BLaER1 treated with 17β-estradiol and CSF1 and Interleukin-3, amounts not matched to agents 10 nM and 100 nM (cell line): ENCODE data around the gene MSLN.

ENCODE experiments used
- H3K27ac ChIP-seq, 11 experiments: shearing (Covaris generic); formaldehyde crosslinking; 2 replicates each; pipeline ENCODE4 v1.8.1; 2022
- H3K27me3 ChIP-seq, 11 experiments: shearing (Covaris generic); formaldehyde crosslinking; 2 replicates each; pipeline ENCODE4 v1.8.1; 2022
- H3K36me3 ChIP-seq, 11 experiments: shearing (Covaris generic); formaldehyde crosslinking; 2 replicates each; pipeline ENCODE4 v1.8.1; 2022
- H3K4me1 ChIP-seq, 10 experiments: shearing (Covaris generic); formaldehyde crosslinking; 2 replicates each; pipeline ENCODE4 v1.8.1; 2022
- H3K4me2 ChIP-seq, 11 experiments: shearing (Covaris generic); formaldehyde crosslinking; 2 replicates each; pipeline ENCODE4 v1.8.1; 2022
- H3K4me3 ChIP-seq, 10 experiments: shearing (Covaris generic); formaldehyde crosslinking; 2 replicates each; pipeline ENCODE4 v1.8.1; 2022
- H3K9ac ChIP-seq, 11 experiments: shearing (Covaris generic); formaldehyde crosslinking; 2 replicates each; pipeline ENCODE4 v1.8.1; 2022
- H3K9me3 ChIP-seq, 11 experiments: shearing (Covaris generic); formaldehyde crosslinking; replicated peaks in 1 of 11; 2 replicates each; pipeline ENCODE4 v1.8.1; 2022
- H4K20me1 ChIP-seq, 11 experiments: shearing (Covaris generic); formaldehyde crosslinking; 2 replicates each; pipeline ENCODE4 v1.8.1; 2022
- Cebpa-rat ChIP-seq, 11 experiments: shearing (Covaris generic); IDR thresholded peaks; 2 replicates each; pipeline ENCODE4 v1.8.1; 2022

Gene MSLN

GRCh38 chr16:729768-730665 is 30.5 kb upstream of the MSLN start:
- H3K9ac ChIP-seq: no peak overlapping the region
- no peaks in the 10 kb centered on the region for H3K9me3 ChIP-seq
- 0 out of 22 replicates have a peak overlapping the region, but pooled peaks of 1 of the 11 experiments have one; percentile 13 for H3K4me2 ChIP-seq
- no peak overlapping the region for H3K27ac ChIP-seq
- peaks cover 48 to 61% (median 56%) of the 10 kb centered on the region in 11 experiments for H3K36me3 ChIP-seq
- no peak overlapping the region for H3K4me3 ChIP-seq
- TF ChIP-seq Cebpa-rat (IDR thresholded peaks at IDR 0.05): no peak
- H3K4me1 ChIP-seq: peaks cover 8 to 80% (median 62%) of the 10 kb centered on the region in 10 experiments; a peak in 18 of 20 replicates
- H4K20me1 ChIP-seq: peaks cover 13 to 80% (median 64%) of the 10 kb centered on the region in 11 experiments; a peak in 21 of 22 replicates
- peaks cover 0 to 17% (median 0%) of the 10 kb centered on the region in 11 experiments; a peak in 7 of 22 replicates for H3K27me3 ChIP-seq

- peaks cover 18 to 80% (median 62%) of the 10 kb centered on the region in 11 experiments; a peak in 21 of 22 replicates for H4K20me1 ChIP-seq
- H3K9ac ChIP-seq: 0 out of 22 replicates have a peak overlapping the region, but pooled peaks of 1 of the 11 experiments have one; percentile 13
- H3K27me3 ChIP-seq: peaks cover 0 to 8% (median 0%) of the 10 kb centered on the region in 11 experiments; a peak in 7 of 22 replicates
- H3K27ac ChIP-seq: no peak overlapping the region
- H3K4me1 ChIP-seq: peaks cover 3 to 80% (median 62%) of the 10 kb centered on the region in 10 experiments; a peak in 18 of 20 replicates
- TF ChIP-seq Cebpa-rat (IDR thresholded peaks at IDR 0.05): no peak
- H3K36me3 ChIP-seq: peaks cover 56 to 70% (median 64%) of the 10 kb centered on the region in 11 experiments
- peak overlapping the region in 6 of 11 experiments; percentile 3 to 41 (median 14); a peak in 4 of 22 replicates for H3K4me2 ChIP-seq
- no peaks in the 10 kb centered on the region for H3K9me3 ChIP-seq
- no peak overlapping the region for H3K4me3 ChIP-seq
Observed at GRCh38 chr16:730666-731509, 29.6 kb upstream of the MSLN start.

GRCh38 chr16:732332-732731 is 28.2 kb upstream of the MSLN start:
- Histone ChIP-seq H3K27ac (no peak overlapping the region), H3K4me1 (peaks cover 14 to 84% (median 65%) of the 10 kb centered on the region in 10 experiments), H3K4me3 (no peak overlapping the region), H4K20me1 (peaks cover 18 to 73% (median 55%) of the 10 kb centered on the region in 11 experiments; a peak in 21 of 22 replicates), H3K9ac (no peak overlapping the region), H3K9me3 (no peaks in the 10 kb centered on the region), H3K27me3 (no peaks in the 10 kb centered on the region), H3K36me3 (peaks cover 58 to 83% (median 79%) of the 10 kb centered on the region in 11 experiments), H3K4me2 (peak overlapping the region in 2 of 11 experiments; percentile 4 to 41; a peak in 1 of 22 replicates)
- no peak for TF ChIP-seq Cebpa-rat (IDR thresholded peaks at IDR 0.05)

GRCh38 chr16:732936-733335 is 27.6 kb upstream of the MSLN start:
- Histone ChIP-seq H3K4me1 (peaks cover 20 to 85% (median 66%) of the 10 kb centered on the region in 10 experiments), H3K9ac (0 out of 22 replicates have a peak overlapping the region, but pooled peaks of 1 of the 11 experiments have one; percentile 1), H3K4me3 (no peak overlapping the region), H4K20me1 (peaks cover 18 to 73% (median 55%) of the 10 kb centered on the region in 11 experiments; a peak in 21 of 22 replicates), H3K9me3 (no peaks in the 10 kb centered on the region), H3K27ac (no peak overlapping the region), H3K27me3 (no peaks in the 10 kb centered on the region), H3K4me2 (0 out of 22 replicates have a peak overlapping the region, but pooled peaks of 1 of the 11 experiments have one; percentile 4), H3K36me3 (peaks cover 58 to 85% (median 79%) of the 10 kb centered on the region in 11 experiments)
- TF ChIP-seq Cebpa-rat (IDR thresholded peaks at IDR 0.05): no peak

- TF ChIP-seq Cebpa-rat (IDR thresholded peaks at IDR 0.05): no peak
- Histone ChIP-seq H3K27me3 (no peaks in the 10 kb centered on the region), H3K9me3 (no peaks in the 10 kb centered on the region), H3K4me2 (peak overlapping the region in 5 of 11 experiments; percentile 97 to 100 (median 98); a peak in 8 of 22 replicates), H3K27ac (no peak overlapping the region), H3K4me3 (no peak overlapping the region), H3K4me1 (peaks cover 24 to 89% (median 70%) of the 10 kb centered on the region in 10 experiments), H3K9ac (0 out of 22 replicates have a peak overlapping the region, but pooled peaks of 2 of the 11 experiments have one; percentile 1 to 27), H3K36me3 (peaks cover 58 to 85% (median 79%) of the 10 kb centered on the region in 11 experiments), H4K20me1 (peaks cover 18 to 72% (median 55%) of the 10 kb centered on the region in 11 experiments; a peak in 21 of 22 replicates)
Observed at GRCh38 chr16:733382-734207, 26.9 kb upstream of the MSLN start.

GRCh38 chr16:734208-734980 is 26.1 kb upstream of the MSLN start:
- H3K4me2 ChIP-seq: peak overlapping the region in 8 of 11 experiments; percentile 92 to 100 (median 98); a peak in 16 of 22 replicates
- H3K4me1 ChIP-seq: peaks cover 28 to 91% (median 73%) of the 10 kb centered on the region in 10 experiments

More at GRCh38 chr16:734208-734980, 26.1 kb upstream of the MSLN start:
- Histone ChIP-seq H3K27me3 (no peaks in the 10 kb centered on the region), H4K20me1 (peaks cover 13 to 67% (median 50%) of the 10 kb centered on the region in 11 experiments; a peak in 21 of 22 replicates), H3K9ac (peak overlapping the region in 4 of 11 experiments; percentile 65 to 75 (median 72); a peak in 6 of 22 replicates), H3K27ac (no peak overlapping the region), H3K36me3 (peaks cover 58 to 84% (median 77%) of the 10 kb centered on the region in 11 experiments), H3K4me3 (no peak overlapping the region), H3K9me3 (no peaks in the 10 kb centered on the region)
- no peak for TF ChIP-seq Cebpa-rat (IDR thresholded peaks at IDR 0.05)
